CD14-positive monocyte (primary cell): ENCODE measurements around the gene TTC3. TPM values are rescaled to one million over a fixed set of nuclear protein-coding genes. Genes with fewer than 3 reads are reported as not detected.

Source experiments
- DNase-seq, 3 donors: peaks; one replicate each; pipeline ENCODE4 v3.0.0-alpha.2; 2011 to 2022
- H2AFZ ChIP-seq: 2 replicates; pipeline ENCODE4 v1.6.0; 2012; ENCODE audit warnings: mild to moderate bottlenecking, low read depth, low read length, inconsistent platforms; ENCODE audit not compliant: insufficient read depth, poor library complexity, severe bottlenecking
- H3K27ac ChIP-seq, 2 donors: 1 replicate in 1 of 2; 2 replicates in 1 of 2; pipeline ENCODE4 v1.5.1; 2012 to 2013; ENCODE audit warnings: low read length in 2 of 2, control low read depth in 1 of 2, inconsistent platforms in 1 of 2, low read depth in 1 of 2, mild to moderate bottlenecking in 1 of 2
- H3K27me3 ChIP-seq, 2 donors: one replicate each; pipeline versions ENCODE4 v1.6.0 to v1.6.1; 2011 to 2013; ENCODE audit warnings: low read length in 2 of 2; ENCODE audit not compliant: control insufficient read depth in 2 of 2, insufficient read depth in 2 of 2
- H3K36me3 ChIP-seq, 2 donors: replicated peaks in 1 of 2; 1 replicate in 1 of 2; 2 replicates in 1 of 2; pipeline versions ENCODE4 v1.5.1 to v1.6.1; 2012 to 2013; ENCODE audit warnings: low read length in 2 of 2, control low read depth in 1 of 2, inconsistent platforms in 1 of 2, mild to moderate bottlenecking in 1 of 2; ENCODE audit not compliant: insufficient read depth in 2 of 2, control insufficient read depth in 1 of 2
- H3K4me1 ChIP-seq, 2 donors: 1 replicate in 1 of 2; 2 replicates in 1 of 2; pipeline versions ENCODE4 v1.5.1 to v1.6.1; 2012 to 2013; ENCODE audit warnings: low read length in 2 of 2, control low read depth in 1 of 2, inconsistent platforms in 1 of 2, mild to moderate bottlenecking in 1 of 2, moderate library complexity in 1 of 2; ENCODE audit not compliant: insufficient read depth in 2 of 2, control insufficient read depth in 1 of 2
- H3K4me2 ChIP-seq: replicated peaks from 2 replicates; pipeline ENCODE3; 2012; ENCODE audit warnings: low read length, moderate library complexity, mild to moderate bottlenecking; ENCODE audit not compliant: poor library complexity, severe bottlenecking; ENCODE audit errors: extremely low read depth
- H3K4me3 ChIP-seq, 3 experiments: fragments of 200-600 bp in 1 of 3; sonication (generic) in 1 of 3; replicated peaks in 1 of 3; 1 replicate in 2 of 3; 2 replicates in 1 of 3; pipeline ENCODE4 v1.5.1; 2011 to 2013; ENCODE audit warnings: low read length in 3 of 3, mild to moderate bottlenecking in 3 of 3, control low read depth in 2 of 3, low read depth in 2 of 3, inconsistent platforms in 1 of 3, moderate library complexity in 1 of 3
- H3K79me2 ChIP-seq: 2 replicates; pipeline ENCODE4 v1.6.0; 2012; ENCODE audit warnings: mild to moderate bottlenecking, control low read depth, inconsistent platforms, low read length, moderate library complexity; ENCODE audit not compliant: insufficient read depth
- H3K9ac ChIP-seq: 2 replicates; pipeline ENCODE4 v1.6.0; 2017; ENCODE audit warnings: low read length, mild to moderate bottlenecking; ENCODE audit not compliant: insufficient read depth, poor library complexity, severe bottlenecking
- H3K9me3 ChIP-seq, 2 donors: replicated peaks in 1 of 2; 1 replicate in 1 of 2; 2 replicates in 1 of 2; pipeline versions ENCODE4 v1.5.1 to v1.6.1; 2012 to 2013; ENCODE audit warnings: low read length in 2 of 2, control low read depth in 1 of 2; ENCODE audit not compliant: control insufficient read depth in 1 of 2, insufficient read depth in 1 of 2
- H4K20me1 ChIP-seq: 2 replicates; pipeline ENCODE4 v1.6.0; 2012; ENCODE audit warnings: mild to moderate bottlenecking, low read length, control low read depth, moderate library complexity; ENCODE audit not compliant: insufficient read depth
- H3K27ac Mint-ChIP-seq, 7 donors: one replicate each; pipeline ENCODE4 v1.8.0; 2020; ENCODE audit warnings: mild to moderate bottlenecking in 7 of 7, mixed read lengths in 7 of 7, moderate library complexity in 6 of 7, inconsistent platforms in 2 of 7
- H3K27me3 Mint-ChIP-seq, 3 donors: one replicate each; pipeline ENCODE4 v1.8.0; 2021 to 2022; ENCODE audit warnings: low read depth in 3 of 3, mild to moderate bottlenecking in 3 of 3, mixed read lengths in 3 of 3, moderate library complexity in 3 of 3, inconsistent platforms in 1 of 3
- H3K36me3 Mint-ChIP-seq, 2 donors: one replicate each; pipeline ENCODE4 v1.8.0; 2020; ENCODE audit warnings: mixed read lengths in 2 of 2, inconsistent platforms in 1 of 2, mild to moderate bottlenecking in 1 of 2
- H3K4me1 Mint-ChIP-seq: one replicate; pipeline ENCODE4 v1.8.0; 2020; ENCODE audit warnings: mild to moderate bottlenecking, mixed read lengths
- H3K4me3 Mint-ChIP-seq, 2 donors: one replicate each; pipeline ENCODE4 v1.8.0; 2020; ENCODE audit warnings: mild to moderate bottlenecking in 2 of 2, mixed read lengths in 2 of 2, moderate library complexity in 1 of 2
- H3K9me3 Mint-ChIP-seq, 7 donors: one replicate each; pipeline ENCODE4 v1.8.0; 2020 to 2022; ENCODE audit warnings: mixed read lengths in 7 of 7, mild to moderate bottlenecking in 6 of 7, moderate library complexity in 6 of 7, inconsistent platforms in 2 of 7
- CTCF ChIP-seq: fragments of 200-600 bp; IDR thresholded peaks from one replicate; pipeline ENCODE4 v1.8.0; 2022; ENCODE audit warnings: antibody characterized with exemption, mild to moderate bottlenecking
- WGBS: methylation state at CpG from one replicate; pipeline ENCODE4 v1.1.5; 2013; ENCODE audit warnings: missing lambda C conversion rate; ENCODE audit not compliant: insufficient coverage; 5-methylcytosine and 5-hydroxymethylcytosine counted together
- intact Hi-C, 2 donors: fragments of 100-400 bp; cut with micrococcal nuclease; formaldehyde crosslinking; loops; one replicate each; pipeline versions ENCODE4 v1.15.0 to v1.15.1; 2023
- polyA plus RNA-seq, 3 donors: library from polyadenylated mRNA; depleted of rRNA in 1 of 3; unstranded in 2 of 3; stranded (reverse) in 1 of 3; fragments of 300-500 nt in 2 of 3; fragments of >200 nt in 1 of 3; fragmentation: Illumina TruSeq in 2 of 3; gene quantifications; 1 replicate in 2 of 3; 2 replicates in 1 of 3; pipeline ENCODE4 v1.2.3, GENCODE V29; 2012 to 2021

The TTC3 gene
- polyA plus RNA-seq, 3 donors = 9.6 to 35.4 (median 17.9) TPM

GRCh38 chr21:37130971-37131370, 57.9 kb downstream of the TTC3 start:
- Mint-ChIP-seq H3K27ac (peak overlapping the region in 1 of 7 donors; percentile 28), H3K4me1 (no peaks in the 10 kb centered on the region), H3K9me3 (no peaks in the 10 kb centered on the region), H3K4me3 (no peak overlapping the region), H3K36me3 (peaks cover 70 to 74% of the 10 kb centered on the region in 2 donors), H3K27me3 (no peaks in the 10 kb centered on the region)
- Histone ChIP-seq H3K4me3 (no peak overlapping the region), H4K20me1 (no peaks in the 10 kb centered on the region), H3K4me1 (no peaks in the 10 kb centered on the region), H3K9me3 (no peaks in the 10 kb centered on the region), H3K9ac (no peak overlapping the region), H3K36me3 (peaks cover 49 to 85% of the 10 kb centered on the region in 2 donors), H3K27me3 (no peaks in the 10 kb centered on the region), H3K27ac (no peak overlapping the region), H3K4me2 (no peak overlapping the region), H3K79me2 (no peaks in the 10 kb centered on the region), H2AFZ (no peak overlapping the region)
- TF ChIP-seq CTCF = no peak
- WGBS = no CpG with 5 or more reads among the region's 2 CpGs
- DNase-seq = no peak
- intact Hi-C loops = no loop called here

- no peaks in the 10 kb centered on the region for H3K79me2 ChIP-seq
- H3K36me3 ChIP-seq = peaks cover 55 to 87% of the 10 kb centered on the region in 2 donors
- H3K4me3 ChIP-seq = no peak overlapping the region
- Mint-ChIP-seq H3K4me3 (no peak overlapping the region), H3K27me3 (no peaks in the 10 kb centered on the region), H3K27ac (no peak overlapping the region), H3K9me3 (peaks cover 0 to 3% (median 0%) of the 10 kb centered on the region in 7 donors), H3K36me3 (peaks cover 64% of the 10 kb centered on the region in 2 donors), H3K4me1 (no peaks in the 10 kb centered on the region)
- no peak for TF ChIP-seq CTCF
- no peak overlapping the region for H3K9ac ChIP-seq
- no peaks in the 10 kb centered on the region for H3K27me3 ChIP-seq
- WGBS = no CpG with 5 or more reads among the region's 2 CpGs
- no peaks in the 10 kb centered on the region for H4K20me1 ChIP-seq
- no peaks in the 10 kb centered on the region for H3K4me1 ChIP-seq
- no peak overlapping the region for H2AFZ ChIP-seq
- intact Hi-C loops = no loop called here
- H3K27ac ChIP-seq = no peak overlapping the region
- DNase-seq = no peak
- no peak overlapping the region for H3K4me2 ChIP-seq
- no peaks in the 10 kb centered on the region for H3K9me3 ChIP-seq
These were observed 63.2 kb downstream of the TTC3 start for GRCh38 chr21:37136261-37136660.
